ENCODE measurements around the gene RPS6KA5. TPM values are rescaled to one million over a fixed set of nuclear protein-coding genes. Genes with fewer than 3 reads are reported as not detected.
"Not testable (repeated sequence)": the region's sequence is repeated elsewhere in the genome, so short reads cannot be mapped to it uniquely, and the experiment has no call there.

The RPS6KA5 gene
- total RNA-seq, 1 experiment from 2014 or later: 8.8 TPM

DNA sequence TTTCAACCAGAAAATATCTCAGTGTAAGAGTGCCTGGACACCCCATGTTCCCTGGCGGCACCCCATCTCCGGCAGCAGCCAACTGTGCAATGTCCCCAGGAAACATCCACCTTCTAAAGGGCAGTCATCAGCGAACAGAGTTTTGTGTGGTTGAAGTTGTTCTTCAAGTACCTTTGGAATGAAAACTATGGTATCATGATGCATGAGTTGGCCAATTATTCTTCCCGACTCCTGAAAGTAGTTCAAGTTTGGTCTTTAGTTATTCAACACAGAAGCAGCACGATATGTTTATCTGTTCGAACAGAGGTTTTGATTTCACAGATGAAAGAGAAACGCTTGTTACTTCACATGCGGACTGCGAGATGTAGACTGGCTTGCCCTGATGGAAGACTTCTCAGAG lies 223.1 kb downstream of the RPS6KA5 start:
- no peak for DNase-seq (ENCODE audit: low spot score)

DNA sequence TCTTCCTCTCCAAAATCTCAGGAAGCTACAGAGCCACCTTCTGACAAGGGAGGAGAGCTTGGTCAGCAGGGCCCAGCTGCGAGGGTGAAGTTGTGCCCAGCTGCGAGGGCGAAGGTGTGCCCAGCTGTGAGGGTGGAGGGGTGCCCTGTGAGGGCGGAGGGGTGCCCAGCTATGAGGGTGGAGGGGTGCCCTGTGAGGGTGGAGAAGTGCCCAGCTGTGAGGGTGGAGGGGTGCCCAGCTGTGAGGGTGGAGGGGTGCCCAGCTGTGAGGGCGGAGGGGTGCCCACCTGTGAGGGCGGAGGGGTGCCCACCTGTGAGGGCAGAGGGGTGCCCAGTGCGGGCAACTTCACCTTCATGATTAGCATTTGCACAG lies 223.8 kb downstream of the RPS6KA5 start:
- DNase-seq (ENCODE audit: low spot score): no peak

DNA sequence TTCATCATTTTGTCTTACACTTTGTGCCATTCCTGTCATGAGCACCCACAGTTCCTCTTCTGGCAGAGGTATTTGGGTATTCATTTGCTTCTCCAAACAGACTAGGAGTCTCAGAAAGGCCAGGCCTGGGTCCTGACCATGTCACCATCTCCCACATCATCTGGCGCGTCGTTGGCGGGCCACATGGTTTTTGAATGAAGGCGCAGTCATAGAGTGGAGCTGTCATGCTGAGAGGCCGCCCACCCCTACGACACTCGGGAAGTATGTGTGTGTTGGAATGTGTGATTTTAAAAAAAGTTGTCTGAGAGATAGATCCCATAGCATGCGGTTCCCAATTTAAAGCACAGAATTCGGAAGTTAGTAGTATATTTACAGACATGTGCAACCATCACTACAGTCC lies 228.6 kb downstream of the RPS6KA5 start:
- DNase-seq (ENCODE audit: low spot score): no peak

DNA sequence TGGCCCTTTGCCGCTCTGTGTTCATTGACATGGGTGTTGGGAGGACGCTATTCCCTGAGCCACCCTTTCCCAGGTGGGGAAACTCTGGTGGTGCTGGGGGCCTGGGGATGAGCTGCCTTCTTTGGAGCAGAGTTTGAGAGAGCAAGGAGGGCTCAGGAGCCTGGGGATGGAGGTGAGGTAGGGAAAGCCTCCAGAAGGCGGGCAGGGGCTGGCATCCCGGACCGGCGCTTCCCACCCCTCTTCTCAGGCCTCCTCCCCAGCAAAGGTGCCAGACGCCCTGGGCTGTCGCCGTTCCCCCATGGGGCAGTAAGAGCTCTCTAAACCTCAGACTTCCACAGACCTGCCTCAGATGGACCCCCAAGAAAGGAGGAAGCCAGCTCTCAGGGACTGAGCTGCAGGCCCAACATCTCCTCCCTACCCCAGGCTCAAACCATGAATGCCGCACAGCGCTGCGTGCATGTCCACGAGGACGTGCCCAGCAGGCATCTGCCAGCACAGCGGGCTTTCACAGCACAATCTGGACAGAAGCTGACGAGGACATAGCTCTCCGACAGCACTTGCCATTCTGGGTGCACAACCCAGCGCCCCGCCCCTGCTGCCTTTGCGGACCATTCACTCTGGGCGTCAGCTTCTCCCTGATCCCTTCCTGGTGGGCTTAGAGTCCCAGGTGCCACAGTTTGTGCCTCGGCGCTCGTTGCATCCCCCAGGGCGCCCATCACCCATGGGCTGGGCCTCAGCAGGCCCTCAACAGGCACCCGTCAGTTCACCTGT lies 229.3 kb downstream of the RPS6KA5 start:
- no peak for DNase-seq (ENCODE audit: low spot score)

DNA sequence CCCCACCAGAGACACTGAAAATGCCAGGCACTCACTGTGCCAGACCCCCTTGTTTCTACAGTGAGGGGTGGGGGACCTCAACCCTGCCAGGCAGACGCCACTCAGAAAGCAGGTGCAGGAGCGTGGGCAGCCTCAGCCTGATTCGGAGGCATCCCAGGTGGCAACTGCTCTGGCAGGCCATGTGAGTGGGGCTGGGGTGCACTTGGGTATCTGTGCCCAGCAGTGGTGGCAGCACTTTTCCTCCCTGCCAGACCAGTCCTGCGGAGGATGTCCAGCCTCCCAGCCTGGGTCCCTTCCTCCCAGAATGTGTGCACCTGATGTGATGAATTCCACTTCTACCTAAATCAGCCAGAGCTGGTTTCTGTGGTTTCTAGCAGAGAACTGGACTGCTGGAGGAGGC lies 230.8 kb downstream of the RPS6KA5 start:
- DNase-seq (ENCODE audit: low spot score): no peak

DNA sequence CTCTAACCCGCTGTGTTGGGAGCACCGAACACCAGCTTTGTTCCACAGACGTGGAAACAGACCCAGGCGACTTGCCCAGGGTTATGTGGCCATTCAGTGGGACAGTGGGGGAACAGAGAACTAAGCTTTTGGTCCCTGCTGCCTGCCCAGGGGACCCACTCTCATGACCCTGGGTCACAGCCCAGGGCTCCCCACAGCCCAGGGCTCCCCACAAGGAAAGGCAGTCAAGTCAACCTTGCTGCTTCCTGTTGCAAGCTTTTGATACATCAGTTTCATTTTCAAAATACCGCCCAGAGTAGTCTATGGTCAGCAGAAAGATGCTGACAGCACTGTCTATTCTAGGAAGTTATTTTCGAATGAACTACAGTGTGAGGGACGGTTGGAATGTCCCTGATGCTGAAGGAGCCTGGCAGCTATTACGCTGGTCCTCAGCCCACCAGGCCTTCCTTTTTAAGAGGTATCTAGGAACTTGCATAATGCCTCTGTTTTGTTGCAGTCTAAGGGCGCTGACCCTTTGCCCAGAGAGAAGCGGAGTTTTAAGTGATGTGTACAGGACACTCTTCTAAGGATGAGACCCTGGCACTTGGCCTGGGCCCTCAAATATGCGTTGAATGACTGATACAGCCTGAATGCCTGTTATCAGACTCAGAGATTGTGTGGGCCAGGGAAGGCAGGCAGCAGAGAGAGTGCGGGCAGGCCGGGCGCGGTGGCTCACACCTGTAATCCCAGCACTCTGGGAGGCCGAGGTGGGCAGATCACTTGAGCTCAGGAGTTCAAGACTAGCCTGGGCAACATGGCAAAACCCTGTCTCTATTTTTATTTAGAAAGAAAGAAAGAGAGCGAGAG lies 231.6 kb downstream of the RPS6KA5 start:
- DNase-seq (ENCODE audit: low spot score): no peak

DNA sequence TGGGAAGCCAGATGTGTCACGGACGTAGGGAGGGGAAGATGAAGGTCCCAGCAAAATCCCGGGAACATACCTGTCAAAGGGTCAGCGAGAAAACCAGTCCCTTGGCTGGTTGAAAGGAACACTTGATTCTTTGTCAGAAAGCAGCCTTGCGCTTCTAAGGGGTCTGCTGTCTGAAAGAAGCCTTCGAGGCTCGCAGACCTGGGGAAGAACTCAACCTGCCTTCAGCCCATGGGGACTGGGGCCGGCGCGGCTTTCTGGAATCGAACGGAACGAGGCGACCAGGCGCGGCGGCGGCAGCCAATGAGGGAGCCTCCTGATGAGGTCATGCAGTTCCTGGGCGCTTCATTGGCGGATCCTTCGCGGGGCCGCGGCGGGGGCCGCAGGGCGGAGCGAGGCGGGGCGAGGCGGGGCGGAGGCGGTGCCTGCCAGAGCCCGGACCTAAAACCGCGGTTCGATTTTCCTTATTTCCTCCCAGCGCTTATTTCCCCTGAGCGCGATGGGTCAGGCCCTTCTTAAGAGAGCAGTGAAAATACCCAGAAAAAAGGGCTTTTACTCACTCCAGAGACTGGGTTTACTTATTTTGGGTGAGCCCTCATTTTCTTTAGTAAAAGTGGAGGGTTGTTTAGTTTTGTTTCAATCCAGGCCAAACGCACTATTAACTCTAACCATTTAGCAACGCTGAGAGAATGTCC lies 232.4 kb downstream of the RPS6KA5 start:
- peak; percentile 90 for DNase-seq (ENCODE audit: low spot score)

DNA sequence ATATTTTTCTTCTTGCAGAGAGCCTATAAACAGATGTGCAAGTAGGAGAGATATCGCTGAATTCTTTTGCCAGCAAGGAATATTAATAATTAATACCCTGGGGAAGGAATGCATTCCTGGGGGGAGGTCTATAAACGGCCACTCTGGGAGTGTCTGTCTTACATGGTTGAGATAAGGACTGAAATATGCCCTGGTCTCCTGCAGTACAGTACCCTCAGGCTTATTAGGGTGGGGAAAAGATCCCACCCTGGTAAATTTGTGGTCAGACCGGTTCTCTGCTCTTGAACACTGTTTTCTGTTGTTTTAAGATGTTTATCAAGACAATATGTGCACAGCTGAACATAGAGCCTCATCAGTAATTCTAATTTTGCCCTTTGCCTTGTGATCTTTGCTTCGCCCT lies 236.9 kb downstream of the RPS6KA5 start:
- DNase-seq (ENCODE audit: low spot score): not testable (repeated sequence)

DNA sequence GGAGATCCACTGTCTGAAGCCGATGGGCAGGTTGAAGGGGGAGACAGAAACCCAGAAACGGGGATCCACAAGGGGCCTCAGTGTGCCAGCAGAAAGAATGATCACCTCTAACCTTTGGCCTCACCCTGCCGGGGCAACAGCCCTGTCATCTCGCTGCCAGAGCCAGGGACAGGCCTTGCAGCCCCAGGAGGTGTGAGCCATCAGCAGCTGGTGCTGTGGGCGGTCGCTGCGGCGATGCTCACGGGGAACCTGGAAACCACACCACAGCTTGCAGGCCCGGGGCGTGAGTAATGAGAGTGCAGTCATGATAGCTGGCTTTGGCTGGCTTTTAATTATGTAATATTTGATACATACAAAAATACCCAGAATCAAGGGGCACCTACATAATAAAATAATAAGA lies 239.5 kb downstream of the RPS6KA5 start:
- peak; percentile 81 for DNase-seq (ENCODE audit: low spot score)

DNA sequence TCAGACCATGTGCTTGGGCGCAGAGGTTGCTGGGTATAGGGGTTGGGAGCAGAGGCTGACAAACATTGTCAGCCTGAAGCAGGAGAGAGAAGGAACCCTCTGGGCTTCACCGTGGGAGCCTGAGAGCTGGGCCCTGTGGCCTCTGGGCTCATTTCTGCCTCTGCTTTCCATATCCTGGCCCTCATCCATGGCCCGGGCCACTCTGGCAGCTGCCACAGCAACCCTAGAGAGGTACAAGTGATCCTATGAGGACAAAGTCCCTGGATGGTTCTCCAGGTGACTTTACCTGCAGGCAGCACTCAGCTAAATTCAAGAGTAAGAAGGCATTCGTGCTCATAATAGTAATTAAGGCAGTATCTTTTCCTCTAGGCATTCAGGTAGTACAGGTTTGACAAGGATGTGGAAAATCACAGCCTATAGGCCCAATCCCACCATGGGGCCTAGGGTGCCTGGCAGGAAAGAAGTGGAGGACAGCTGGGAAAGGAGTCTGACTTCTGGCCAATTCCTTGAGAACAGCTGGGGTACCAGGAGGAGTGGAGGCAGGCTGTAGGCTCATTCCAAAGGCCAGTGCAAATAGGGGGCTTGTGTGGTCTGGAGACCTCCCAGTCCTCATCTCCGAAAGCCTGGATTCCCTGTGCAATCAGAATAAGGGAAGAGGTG lies 240.6 kb downstream of the RPS6KA5 start:
- DNase-seq (ENCODE audit: low spot score): no peak

DNA sequence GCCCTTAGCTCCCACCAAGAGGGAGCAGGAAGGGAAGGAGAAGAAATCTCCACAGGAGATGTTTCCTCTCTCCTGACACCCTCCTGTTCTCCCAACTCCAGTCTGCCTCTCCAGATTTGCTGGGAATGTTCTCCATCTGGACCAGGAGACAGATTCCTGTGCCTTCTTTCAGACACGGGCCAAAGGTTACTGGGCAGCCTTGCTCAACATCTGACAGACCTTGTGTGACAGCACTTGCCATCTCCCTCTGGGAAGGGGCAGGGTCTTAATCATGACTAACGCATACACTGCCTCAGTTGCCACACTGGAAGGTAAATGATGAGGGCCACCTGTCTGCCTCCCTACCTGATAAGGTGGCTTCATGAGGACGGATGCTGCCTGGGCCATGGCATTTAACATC lies 241.7 kb downstream of the RPS6KA5 start:
- no peak for DNase-seq (ENCODE audit: low spot score)

DNA sequence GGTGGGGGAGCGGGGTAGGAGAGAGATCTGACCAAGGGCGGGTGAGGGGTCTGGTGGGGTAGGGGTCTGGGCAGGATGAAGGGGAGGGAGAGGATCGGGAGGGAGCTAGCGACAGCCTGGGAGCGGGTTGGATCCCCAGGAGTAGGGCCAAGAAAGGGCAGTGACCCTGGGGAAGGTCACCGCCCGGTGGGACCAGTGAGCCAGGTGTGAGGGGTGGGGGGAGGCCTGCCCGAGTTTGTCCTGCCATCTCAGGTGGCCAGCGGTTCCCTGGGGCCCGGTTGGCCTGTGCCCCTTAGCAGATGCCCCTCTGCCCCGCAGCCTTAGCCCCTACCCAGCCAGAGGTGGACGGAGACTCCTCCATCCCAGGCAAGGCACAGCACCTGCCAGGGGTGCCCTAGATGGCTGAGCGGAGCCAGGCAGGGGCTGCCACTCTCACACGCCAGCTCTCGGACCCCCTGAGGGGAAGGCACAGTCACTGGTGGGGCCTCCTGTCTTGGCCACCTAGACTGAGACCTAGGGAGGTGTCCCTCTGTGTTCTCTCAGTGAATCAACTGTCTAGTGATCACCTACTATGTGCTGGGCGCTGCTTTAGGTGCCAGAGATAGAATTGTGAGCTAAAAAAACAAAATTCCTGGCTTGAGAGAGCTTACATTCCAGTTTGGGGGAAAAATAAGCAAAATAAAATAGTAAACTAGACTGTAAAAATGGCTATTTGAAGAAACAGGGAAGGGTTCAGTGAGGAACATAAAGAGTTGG lies 243.6 kb downstream of the RPS6KA5 start:
- DNase-seq (ENCODE audit: low spot score): no peak

DNA sequence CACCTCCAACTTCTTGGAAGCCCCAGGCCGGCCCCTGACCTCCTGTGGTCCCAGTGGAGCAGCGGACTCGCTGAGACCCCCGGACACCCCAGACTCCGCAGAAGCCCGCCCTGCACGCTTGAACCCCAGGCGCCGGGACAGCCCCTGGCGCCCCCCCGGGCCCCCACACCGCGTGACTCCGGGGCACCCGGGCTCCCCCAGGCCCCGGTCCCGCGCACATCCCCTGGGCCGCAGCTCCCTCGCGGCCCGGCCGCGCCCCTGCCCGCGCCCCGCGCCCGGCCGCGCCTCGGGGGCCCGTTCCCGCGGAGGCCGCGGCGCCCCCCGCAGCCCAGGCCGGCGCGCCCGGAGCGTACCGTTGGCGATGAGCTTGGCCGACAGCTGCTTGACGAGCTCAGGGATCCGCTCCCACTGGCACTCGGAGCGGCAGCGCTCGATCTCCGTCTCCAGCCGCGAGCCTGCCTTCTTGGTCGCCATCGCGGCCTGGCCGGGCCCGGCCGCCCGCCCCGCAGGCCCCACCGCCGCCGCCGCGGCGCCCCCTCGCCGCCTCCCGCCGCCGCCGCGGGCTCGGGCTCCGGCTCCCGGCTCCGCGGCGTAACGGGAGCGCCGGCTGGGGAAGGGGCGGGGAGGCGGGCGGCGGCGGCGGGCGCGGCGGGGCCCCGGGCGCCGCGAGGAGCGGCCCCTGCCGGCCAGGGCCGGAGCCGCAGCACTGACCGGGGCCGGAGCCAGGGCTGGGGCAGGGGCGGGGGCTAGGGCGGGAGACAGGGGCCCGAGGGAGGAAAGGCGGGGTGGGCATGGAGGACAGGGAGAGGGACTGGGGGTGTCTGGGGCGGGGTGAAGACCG lies 244.4 kb downstream of the RPS6KA5 start, which contains the start of gene TTC7B:
Gene TTC7B, minus strand, starts transcription at position 609 of the 841 bp plus-strand sequence. Its CDS starts 135 bp downstream, at position 474.
- DNase-seq (ENCODE audit: low spot score): no peak

DNA sequence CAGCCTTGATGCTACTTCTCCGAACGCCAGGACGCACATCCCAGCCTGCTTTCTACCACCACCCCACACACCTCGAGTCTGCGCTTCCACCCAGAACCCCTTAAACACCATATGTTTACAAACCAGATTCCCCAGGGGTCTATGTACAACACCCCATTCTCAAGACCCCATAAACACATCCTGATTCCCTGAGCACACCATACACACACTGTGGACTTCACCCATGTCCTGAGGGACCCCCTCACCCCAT lies 244.9 kb downstream of the RPS6KA5 start:
- DNase-seq (ENCODE audit: low spot score): no peak

DNA sequence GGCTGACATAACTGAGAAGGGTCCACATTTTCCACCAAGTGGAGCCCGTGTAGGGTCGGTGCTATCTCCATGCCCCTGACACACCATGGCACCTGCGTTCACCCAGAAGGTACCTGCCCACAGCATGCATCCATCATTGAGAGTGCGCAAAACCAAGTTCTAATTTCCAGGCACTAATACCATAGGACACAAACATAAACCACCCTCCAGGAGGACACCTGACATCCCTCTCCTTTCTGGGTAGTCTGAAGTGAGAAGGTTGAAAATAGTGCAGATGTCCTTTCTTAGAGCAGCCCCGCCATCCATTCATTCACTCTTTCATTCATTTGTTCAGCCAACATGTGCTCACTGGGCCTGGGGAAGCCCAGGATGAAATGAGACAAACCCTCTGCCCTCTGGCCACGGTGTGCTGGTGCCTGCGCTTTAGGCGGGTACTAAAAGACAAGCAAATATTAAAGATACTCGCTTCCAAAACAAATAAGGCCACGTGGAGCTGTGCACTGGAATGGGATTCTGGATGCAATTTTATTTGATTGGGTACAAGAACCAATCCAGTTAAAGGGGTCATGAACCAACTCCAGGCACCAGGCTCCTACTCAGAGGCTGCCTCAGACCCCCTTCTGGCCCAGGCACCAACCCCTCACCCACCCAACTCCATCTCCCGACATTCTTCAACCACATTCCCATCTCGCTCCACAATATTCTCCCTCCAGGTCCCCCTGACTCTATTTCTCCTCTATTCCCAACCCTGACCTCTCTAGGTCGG lies 245.5 kb downstream of the RPS6KA5 start:
- no peak for DNase-seq (ENCODE audit: low spot score)

DNA sequence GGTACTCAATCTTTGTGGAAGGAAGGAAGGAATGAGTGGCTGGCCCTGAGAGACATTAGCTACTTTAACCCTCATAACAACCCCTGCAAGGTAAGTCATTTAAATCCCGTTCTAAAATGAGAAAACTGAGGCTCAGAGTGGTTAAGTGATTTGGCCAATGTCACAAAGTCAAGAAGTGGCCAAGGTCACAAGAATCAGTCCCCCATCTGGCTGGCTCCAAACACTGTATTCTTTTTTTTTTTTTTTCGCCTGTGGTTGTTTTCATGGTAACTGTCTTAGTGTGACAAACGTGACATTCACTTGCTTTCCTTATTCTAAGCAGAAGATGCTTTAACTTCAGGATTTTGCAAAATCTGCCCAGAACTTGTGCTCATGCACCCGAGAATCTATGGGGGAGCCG lies 247.0 kb downstream of the RPS6KA5 start:
- DNase-seq (ENCODE audit: low spot score): no peak

DNA sequence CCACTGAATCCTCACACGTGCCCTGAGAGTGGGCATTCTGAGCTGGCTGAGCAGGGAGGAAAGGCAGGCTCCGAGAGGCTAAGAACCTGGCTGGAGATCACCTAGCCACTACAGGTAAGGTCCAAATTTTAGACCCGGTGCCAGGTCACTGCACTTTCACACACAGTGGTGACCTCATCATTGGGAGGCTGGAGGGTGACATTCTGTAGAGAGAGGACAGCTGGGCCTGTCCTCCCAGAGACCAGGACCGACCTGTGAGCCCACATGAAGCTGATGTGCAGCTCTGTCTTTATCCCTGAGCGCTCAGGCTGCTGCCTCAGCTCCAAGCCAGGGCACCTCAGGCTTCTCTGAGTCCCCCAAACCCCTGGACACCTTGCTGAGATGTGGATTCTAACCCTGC lies 248.3 kb downstream of the RPS6KA5 start:
- DNase-seq (ENCODE audit: low spot score): no peak

DNA sequence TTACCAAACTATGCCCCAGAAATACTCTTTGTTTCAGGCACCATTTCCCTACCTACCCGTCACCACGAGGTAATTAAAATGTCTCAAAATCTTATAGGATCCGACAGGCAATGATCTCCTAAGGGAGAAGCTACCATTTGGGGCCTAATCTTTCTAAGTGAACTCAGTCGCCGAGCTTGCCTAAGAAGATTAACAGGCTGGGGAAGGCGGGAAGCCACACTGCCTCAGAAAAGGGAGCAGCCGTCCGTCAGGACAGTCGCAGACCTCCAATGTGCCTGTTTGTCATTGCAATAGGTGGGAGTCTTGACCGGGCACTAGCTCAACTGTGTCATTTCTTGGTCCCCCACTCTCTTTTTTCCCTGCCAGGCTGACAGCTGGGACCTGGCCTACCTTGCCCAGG lies 248.8 kb downstream of the RPS6KA5 start:
- no peak for DNase-seq (ENCODE audit: low spot score)

DNA sequence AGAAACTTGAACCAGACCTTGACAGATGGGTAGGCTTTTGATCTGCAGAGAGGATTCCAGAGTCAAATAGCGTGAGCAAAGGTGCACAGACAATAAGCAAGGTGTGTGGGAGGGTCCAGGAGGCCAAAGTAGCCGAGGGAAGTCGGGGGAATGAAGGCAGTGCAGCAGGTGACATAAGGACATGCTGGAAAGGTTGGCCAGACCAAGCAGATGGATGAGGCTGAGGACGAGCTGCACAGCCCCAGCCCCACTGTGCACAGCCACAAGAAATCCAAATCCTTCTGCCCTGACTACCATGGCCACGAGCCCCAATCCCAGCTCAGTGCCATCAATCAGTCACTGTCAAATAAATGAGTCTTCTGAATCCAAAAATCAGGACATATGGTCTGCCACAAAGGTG lies 249.6 kb downstream of the RPS6KA5 start:
- DNase-seq (ENCODE audit: low spot score): no peak

Measured in A172 (cell line).